ENCODE data around the gene DPYD. TPM values are rescaled to one million over a fixed set of nuclear protein-coding genes. Genes with fewer than 3 reads are reported as not detected.

Gene DPYD
- total RNA-seq, 4 donors from 2014 or later: 30.9 to 66.6 (median 48.2) TPM

- Histone ChIP-seq H3K27ac (no peak overlapping the region), H3K4me1 (no peaks in the 10 kb centered on the region), H3K27me3 (no peaks in the 10 kb centered on the region), H3K9me3 (no peaks in the 10 kb centered on the region), H3K36me3 (no peaks in the 10 kb centered on the region), H3K4me3 (no peak overlapping the region)
- TF ChIP-seq CTCF (IDR thresholded peaks at IDR 0.05): no peak
- no peak for TF ChIP-seq POLR2A (IDR thresholded peaks at IDR 0.05)
- intact Hi-C loops (cut with DNase I; ENCODE audit: low total_unique reads): no loop called here
- no peak for DNase-seq
Observed at GRCh38 chr1:97824624-97825023, 96.2 kb downstream of the DPYD start.

GRCh38 chr1:97824200-97824599 lies 96.6 kb downstream of the DPYD start:
- no peak for DNase-seq
- intact Hi-C loops (cut with DNase I; ENCODE audit: low total_unique reads): no loop called here
- Histone ChIP-seq H3K4me3 (no peak overlapping the region), H3K4me1 (no peaks in the 10 kb centered on the region), H3K27me3 (no peaks in the 10 kb centered on the region), H3K27ac (no peak overlapping the region), H3K9me3 (no peaks in the 10 kb centered on the region), H3K36me3 (no peaks in the 10 kb centered on the region)
- no peak for TF ChIP-seq CTCF (IDR thresholded peaks at IDR 0.05)
- TF ChIP-seq POLR2A (IDR thresholded peaks at IDR 0.05): no peak

- Histone ChIP-seq H3K9me3 (no peaks in the 10 kb centered on the region), H3K27ac (no peak overlapping the region), H3K27me3 (no peaks in the 10 kb centered on the region), H3K4me1 (no peaks in the 10 kb centered on the region), H3K36me3 (no peaks in the 10 kb centered on the region), H3K4me3 (no peak overlapping the region)
- TF ChIP-seq CTCF (IDR thresholded peaks at IDR 0.05) (peak; percentile 17 to 40 (median 29)), POLR2A (IDR thresholded peaks at IDR 0.05) (no peak)
- DNase-seq: no peak
- intact Hi-C loops (cut with DNase I; ENCODE audit: low total_unique reads): no loop called here
Observed at GRCh38 chr1:97820470-97821188, 100.2 kb downstream of the DPYD start.

- Histone ChIP-seq H3K4me1 (no peaks in the 10 kb centered on the region), H3K4me3 (no peak overlapping the region), H3K27me3 (no peaks in the 10 kb centered on the region), H3K36me3 (no peaks in the 10 kb centered on the region), H3K9me3 (no peaks in the 10 kb centered on the region), H3K27ac (no peak overlapping the region)
- intact Hi-C loops (cut with DNase I; ENCODE audit: low total_unique reads): no loop called here
- TF ChIP-seq CTCF (IDR thresholded peaks at IDR 0.05) (no peak), POLR2A (IDR thresholded peaks at IDR 0.05) (no peak)
- DNase-seq: no peak
Observed at GRCh38 chr1:97816927-97817326, 103.9 kb downstream of the DPYD start.

- no peaks in the 10 kb centered on the region for H3K9me3 ChIP-seq
- intact Hi-C loops (cut with DNase I; ENCODE audit: low total_unique reads): no loop called here
- H3K27ac ChIP-seq: no peak overlapping the region
- TF ChIP-seq POLR2A (IDR thresholded peaks at IDR 0.05) (no peak), CTCF (IDR thresholded peaks at IDR 0.05) (no peak)
- no peak overlapping the region for H3K4me3 ChIP-seq
- no peaks in the 10 kb centered on the region for H3K36me3 ChIP-seq
- H3K27me3 ChIP-seq: no peaks in the 10 kb centered on the region
- no peak for DNase-seq
- no peaks in the 10 kb centered on the region for H3K4me1 ChIP-seq
Observed at GRCh38 chr1:97814804-97815203, 106.0 kb downstream of the DPYD start.

Data from uterus (tissue), 4 donors.